ENCODE results near the gene CD164. TPM values are rescaled to one million over a fixed set of nuclear protein-coding genes. Genes with fewer than 3 reads are reported as not detected.

Gene CD164
- polyA plus RNA-seq, 1 of the 3 experiments (the other 2 are of a cell fraction): 83.4 TPM

GRCh38 chr6:109331081-109331480 lies 51.2 kb downstream of the CD164 start (continued):
- TF ChIP-seq RXRA (IDR thresholded peaks at IDR 0.05; ENCODE audit: borderline replicate concordance, low read depth): no peak
- TF ChIP-seq USF1 (IDR thresholded peaks at IDR 0.05; ENCODE audit: borderline replicate concordance, low read depth): no peak
- no peak for TF ChIP-seq FOXM1 (IDR thresholded peaks at IDR 0.05; ENCODE audit: low read depth)

- Histone ChIP-seq H3K4me3 (ENCODE audit: low read depth in 2 of 2, low read length in 1 of 2) (no peak overlapping the region), H3K27me3 (ENCODE audit: insufficient read depth) (no peaks in the 10 kb centered on the region), H3K9me3 (no peaks in the 10 kb centered on the region), H3K36me3 (replicated peaks in 1 of 2; ENCODE audit: control insufficient read depth in 1 of 2, insufficient read depth in 2 of 2, low read length in 1 of 2) (no peaks in the 10 kb centered on the region), H3K27ac (ENCODE audit: low read depth in 2 of 2, low read length in 1 of 2) (no peak overlapping the region), H3K9me2 (no peaks in the 10 kb centered on the region), H3K79me2 (ENCODE audit: insufficient read depth) (no peaks in the 10 kb centered on the region), H4K20me1 (ENCODE audit: insufficient read depth) (no peaks in the 10 kb centered on the region), H3K9ac (no peak overlapping the region), H2AFZ (ENCODE audit: low read depth) (no peak overlapping the region), H3K4me1 (ENCODE audit: control insufficient read depth in 1 of 2, insufficient read depth in 2 of 2, low read depth in 1 of 2, low read length in 1 of 2) (no peaks in the 10 kb centered on the region), H3K4me2 (no peak overlapping the region), H3F3A (replicated peaks; ENCODE audit: insufficient read depth) (no peaks in the 10 kb centered on the region)
- POLR2A ChIA-PET: no interaction called here
- CTCF ChIA-PET: no interaction called here
- WGBS (ENCODE audit: low lambda C conversion rate): 49% methylated on average over 2 of the region's 2 CpGs
- TF ChIP-seq RFX5 (IDR thresholded peaks at IDR 0.05; ENCODE audit: low read length) (no peak), YY1 (IDR thresholded peaks at IDR 0.05; ENCODE audit: low read depth) (no peak), GABPA (IDR thresholded peaks at IDR 0.05; ENCODE audit: low read depth) (no peak), PBX3 (IDR thresholded peaks at IDR 0.05) (no peak), CTCF (IDR thresholded peaks at IDR 0.05) (no peak), POLR2AphosphoS5 (IDR thresholded peaks at IDR 0.05; ENCODE audit: low read depth, low read length) (no peak), RCOR1 (IDR thresholded peaks at IDR 0.05; ENCODE audit: low read length) (no peak), ZBTB33 (IDR thresholded peaks at IDR 0.05; ENCODE audit: borderline replicate concordance, low read depth) (no peak), TEAD4 (IDR thresholded peaks at IDR 0.05; ENCODE audit: borderline replicate concordance, insufficient read depth) (no peak), MEF2A (IDR thresholded peaks at IDR 0.05; ENCODE audit: borderline replicate concordance, low read depth) (no peak), REST (IDR thresholded peaks at IDR 0.05; ENCODE audit: low read depth, low read length) (no peak)
- no peak for DNase-seq
Observed at GRCh38 chr6:109330263-109330662, 52.0 kb downstream of the CD164 start.
